K562 (cell line): ENCODE results near the gene PHETA2. TPM values are rescaled to one million over a fixed set of nuclear protein-coding genes. Genes with fewer than 3 reads are reported as not detected.
A peak's percentile ranks its signal among the peaks of the same experiment; 100 is the strongest.

Experiments used
- ATF3 ChIP-seq, 2 experiments: fragments of 450-650 bp in 1 of 2; sonication (generic) in 1 of 2; formaldehyde crosslinking in 1 of 2; IDR thresholded peaks in 1 of 2; conservative IDR thresholded peaks in 1 of 2; 2 replicates each; pipeline versions ENCODE4 v1.6.1 to v1.8.1; 2016 to 2023; ENCODE audit warnings: mild to moderate bottlenecking in 2 of 2, moderate library complexity in 2 of 2, inconsistent platforms in 1 of 2, missing genetic modification reagents in 1 of 2
- CGGBP1 ChIP-seq: fragments of 250-450 bp; sonication (Bioruptor Pico); IDR thresholded peaks from 2 replicates; pipeline ENCODE4 v1.9.0; 2021; ENCODE audit warnings: mild to moderate bottlenecking
- ERF ChIP-seq: fragments of 450-650 bp; formaldehyde crosslinking; IDR thresholded peaks from 2 replicates; pipeline ENCODE4 v1.4.0; 2020; ENCODE audit warnings: mild to moderate bottlenecking, mixed read lengths
- FOS ChIP-seq: IDR thresholded peaks from 3 replicates; pipeline ENCODE4 v1.6.1; 2011; ENCODE audit not compliant: insufficient read length; ENCODE audit errors: extremely low read depth
- KDM4B ChIP-seq, 2 experiments: fragments of 450-650 bp in 1 of 2; sonication (generic) in 1 of 2; IDR thresholded peaks; 2 replicates each; pipeline ENCODE4 v1.6.1; 2016 to 2017; ENCODE audit warnings: borderline replicate concordance in 2 of 2, antibody characterized with exemption in 1 of 2, low read depth in 1 of 2, mild to moderate bottlenecking in 1 of 2
- L3MBTL2 ChIP-seq: fragments of 450-650 bp; IDR thresholded peaks from 2 replicates; pipeline ENCODE4 v1.6.1; 2016; ENCODE audit warnings: mild to moderate bottlenecking, moderate library complexity
- MYBL2 ChIP-seq, 2 experiments: fragments of 450-650 bp in 1 of 2; sonication (generic) in 1 of 2; formaldehyde crosslinking in 1 of 2; IDR thresholded peaks; 2 replicates each; pipeline versions ENCODE4 v1.6.1 to v1.8.1; 2017 to 2022; ENCODE audit warnings: borderline replicate concordance in 1 of 2, inconsistent platforms in 1 of 2, low read depth in 1 of 2, mild to moderate bottlenecking in 1 of 2, missing genetic modification reagents in 1 of 2, moderate library complexity in 1 of 2
- NCOA2 ChIP-seq, 2 experiments: fragments of 450-650 bp; IDR thresholded peaks; 2 replicates each; pipeline ENCODE4 v1.6.1; 2018; ENCODE audit warnings: mild to moderate bottlenecking in 2 of 2, moderate library complexity in 1 of 2; ENCODE audit not compliant: partially characterized antibody in 2 of 2
- NFYB ChIP-seq: IDR thresholded peaks from 2 replicates; pipeline ENCODE4 v1.6.1; 2011; ENCODE audit warnings: mild to moderate bottlenecking, moderate library complexity; ENCODE audit not compliant: insufficient read length; ENCODE audit errors: extremely low read depth
- POLR2AphosphoS2 ChIP-seq: IDR thresholded peaks from 2 replicates; pipeline ENCODE4 v1.6.1; 2012; ENCODE audit warnings: low read length, improper control_type of control experiment
- PRMT5 ChIP-seq: sonication (generic); formaldehyde crosslinking; IDR thresholded peaks from 2 replicates; pipeline ENCODE4 v1.5.0; 2020; ENCODE audit warnings: missing genetic modification reagents
- SRF ChIP-seq, 2 experiments: fragments of 250-450, 450-650 bp in 1 of 2; sonication (Bioruptor Pico) in 1 of 2; sonication (generic) in 1 of 2; formaldehyde crosslinking; IDR thresholded peaks; 2 replicates each; pipeline versions ENCODE4 v1.5.0 to v1.5.1; 2020 to 2022; ENCODE audit warnings: mild to moderate bottlenecking in 1 of 2, missing genetic modification reagents in 1 of 2
- STAG1 ChIP-seq: sonication (generic); formaldehyde crosslinking; IDR thresholded peaks from 2 replicates; pipeline ENCODE4 v1.5.0; 2020; ENCODE audit warnings: missing genetic modification reagents, borderline replicate concordance
- TBP ChIP-seq: optimal IDR thresholded peaks from 2 replicates; pipeline ENCODE3; 2011; ENCODE audit warnings: low read depth, low read length, improper control_type of control experiment
- ZBTB8A ChIP-seq: fragments of 450-650 bp; IDR thresholded peaks from 2 replicates; pipeline ENCODE4 v1.6.1; 2018; ENCODE audit warnings: mild to moderate bottlenecking, moderate library complexity; ENCODE audit not compliant: partially characterized antibody
- ZNF140 ChIP-seq: fragments of 250-450 bp; sonication (Bioruptor Pico); IDR thresholded peaks from 2 replicates; pipeline ENCODE4 v1.8.0; 2021; ENCODE audit warnings: moderate library complexity, mild to moderate bottlenecking, inconsistent platforms
- ZNF263 ChIP-seq: sonication (generic); formaldehyde crosslinking; IDR thresholded peaks from 2 replicates; pipeline ENCODE4 v1.8.0; 2022; ENCODE audit warnings: mild to moderate bottlenecking, missing genetic modification reagents, borderline replicate concordance
- ZNF280B ChIP-seq: fragments of 250-450 bp; sonication (Bioruptor Pico); IDR thresholded peaks from 2 replicates; pipeline ENCODE4 v1.5.1; 2021; ENCODE audit warnings: mild to moderate bottlenecking
- polyA plus RNA-seq, 8 experiments: library from polyadenylated mRNA; depleted of rRNA in 4 of 8; stranded (reverse) in 5 of 8; unstranded in 3 of 8; fragments of >200 nt; fragmentation: Nextera tagmentation in 2 of 8; fragmentation: Illumina TruSeq in 1 of 8; extraction: Ambion mirVana in 2 of 8; extraction: Trizol in 1 of 8; gene quantifications; 2 replicates each; pipeline versions ENCODE4 v1.2.1 to v1.2.3, GENCODE V29; 2011 to 2014; ENCODE audit warnings: inconsistent platforms in 1 of 8, missing spikeins in 1 of 8
- total RNA-seq, 7 experiments: library from RNA; depleted of rRNA in 6 of 7; stranded (reverse); fragments of >200 nt in 6 of 7; fragmentation: Illumina TruSeq in 2 of 7; extraction: Trizol in 2 of 7; gene quantifications; 2 replicates each; pipeline versions ENCODE4 v1.2.1 to v1.2.3, GENCODE V29; 2011 to 2021; ENCODE audit warnings: low replicate concordance in 1 of 7
- TF ChIP-seq, protein P1 (sequence below): fragments of 450-650 bp; formaldehyde crosslinking; IDR thresholded peaks from 2 replicates; pipeline ENCODE4 v1.4.0; 2020; ENCODE audit warnings: mild to moderate bottlenecking, moderate library complexity

PHETA2 gene
- total and polyA plus RNA-seq, 9 of the 15 experiments (the other 6 are each of a cell fraction or from before 2014, with no cell fraction given): 0.07 to 0.22 (median 0.08) TPM; not detected in 5

DNA sequence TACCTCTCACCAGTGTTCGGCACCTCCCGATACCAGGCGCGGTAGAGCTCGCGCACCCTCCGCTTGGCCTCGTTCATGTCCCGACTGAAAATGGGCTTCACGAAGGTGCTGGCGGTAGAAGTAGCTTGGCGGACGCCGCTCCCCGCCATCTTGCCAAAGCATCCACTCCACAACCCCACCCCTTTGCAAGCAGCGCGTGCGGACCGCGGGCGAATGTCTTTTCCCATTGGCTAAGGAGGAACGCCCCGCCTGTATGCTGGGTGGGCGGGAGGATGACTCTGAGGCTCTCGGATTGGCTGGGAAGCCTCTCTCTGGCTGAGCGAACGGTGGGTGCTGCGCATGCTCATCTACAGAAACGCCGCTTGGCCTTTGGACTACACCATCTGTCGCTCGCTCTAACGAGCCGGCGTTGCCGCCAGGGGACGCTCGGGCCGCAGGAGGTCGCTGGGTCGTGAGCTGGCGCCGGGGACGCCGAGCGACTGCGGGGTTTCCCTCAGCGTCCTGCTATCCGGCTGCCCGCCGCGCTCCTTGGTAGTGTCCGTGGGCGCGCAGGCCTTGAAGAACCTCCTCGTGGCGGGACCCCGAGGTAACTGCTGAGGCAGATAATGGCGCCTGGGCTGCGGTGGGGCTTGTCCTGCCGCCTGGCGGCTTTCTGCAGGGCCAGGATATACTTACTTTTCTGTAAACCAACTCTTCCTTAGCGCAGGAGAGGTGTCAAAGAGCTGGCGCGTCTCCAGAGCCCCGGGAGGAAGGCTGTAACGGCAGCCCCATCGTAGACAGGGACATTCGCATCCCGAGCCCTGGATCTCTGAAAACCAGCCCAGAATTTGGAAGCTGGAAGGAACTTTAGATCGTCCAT lies 16.8 kb downstream of the PHETA2 start, which contains the start of gene NDUFA6 (continued):
- TF ChIP-seq, protein P1, sequence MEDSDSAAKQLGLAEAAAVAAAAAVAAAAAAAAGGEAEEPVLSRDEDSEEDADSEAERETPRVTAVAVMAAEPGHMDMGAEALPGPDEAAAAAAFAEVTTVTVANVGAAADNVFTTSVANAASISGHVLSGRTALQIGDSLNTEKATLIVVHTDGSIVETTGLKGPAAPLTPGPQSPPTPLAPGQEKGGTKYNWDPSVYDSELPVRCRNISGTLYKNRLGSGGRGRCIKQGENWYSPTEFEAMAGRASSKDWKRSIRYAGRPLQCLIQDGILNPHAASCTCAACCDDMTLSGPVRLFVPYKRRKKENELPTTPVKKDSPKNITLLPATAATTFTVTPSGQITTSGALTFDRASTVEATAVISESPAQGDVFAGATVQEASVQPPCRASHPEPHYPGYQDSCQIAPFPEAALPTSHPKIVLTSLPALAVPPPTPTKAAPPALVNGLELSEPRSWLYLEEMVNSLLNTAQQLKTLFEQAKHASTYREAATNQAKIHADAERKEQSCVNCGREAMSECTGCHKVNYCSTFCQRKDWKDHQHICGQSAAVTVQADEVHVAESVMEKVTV: peak; percentile 57; the same call in 1 of the 2 replicates
- 0 out of 2 replicates have a peak, but pooled peaks have one; percentile 5 for TF ChIP-seq ERF (CRISPR knock-in tag)
- peak; percentile 38 for TF ChIP-seq NFYB
- TF ChIP-seq KDM4B (IDR thresholded peaks at IDR 0.05; ENCODE audit: borderline replicate concordance in 2 of 2, low read depth in 1 of 2): no peak
- TF ChIP-seq ZNF140 (CRISPR knock-in tag): no peak
- TF ChIP-seq ATF3 (IDR thresholded peaks at IDR 0.05): no peak
- no peak for TF ChIP-seq ATF3 (CRISPR knock-in tag; conservative IDR thresholded peaks at IDR 0.05)
- TF ChIP-seq TBP: peak; percentile 90
- peak; percentile 87 for TF ChIP-seq L3MBTL2
- TF ChIP-seq FOS: peak; percentile 57
- no peak for TF ChIP-seq SRF (CRISPR knock-in tag; IDR thresholded peaks at IDR 0.05)
- no peak for TF ChIP-seq STAG1
- TF ChIP-seq ZNF263 (CRISPR knock-in tag): peak; percentile 34; the same call in 1 of the 2 replicates
- no peak for TF ChIP-seq MYBL2 (IDR thresholded peaks at IDR 0.05; ENCODE audit: low read depth)
- no peak for TF ChIP-seq MYBL2 (CRISPR knock-in tag; IDR thresholded peaks at IDR 0.05; ENCODE audit: borderline replicate concordance)
- TF ChIP-seq CGGBP1 (CRISPR knock-in tag): no peak
- TF ChIP-seq POLR2AphosphoS2: no peak
- TF ChIP-seq ZBTB8A: no peak
- TF ChIP-seq NCOA2 (IDR thresholded peaks at IDR 0.05; ENCODE audit: partially characterized antibody in 2 of 2): no peak
- TF ChIP-seq ZNF280B (CRISPR knock-in tag): no peak
- no peak for TF ChIP-seq PRMT5 (CRISPR knock-in tag)
